GM23338 (cell line): ENCODE data around the gene MACROD1.

Experiments
- ETS1 ChIP-seq: IDR thresholded peaks from 2 replicates; pipeline ENCODE4 v1.6.1; 2016; ENCODE audit warnings: antibody characterized with exemption
- NANOG ChIP-seq: IDR thresholded peaks from 2 replicates; pipeline ENCODE4 v1.6.1; 2016; ENCODE audit warnings: antibody characterized with exemption, borderline replicate concordance
- POLR2AphosphoS5 ChIP-seq: IDR thresholded peaks from 2 replicates; pipeline ENCODE4 v1.6.1; 2016; ENCODE audit warnings: antibody characterized with exemption, low read depth
- STAT1 ChIP-seq: IDR thresholded peaks from one replicate; pipeline ENCODE4 v1.6.1; 2016; ENCODE audit warnings: antibody characterized with exemption; ENCODE audit not compliant: unreplicated experiment
- ZNF114 ChIP-seq: fragments of 250-450 bp; sonication (Bioruptor Pico); IDR thresholded peaks from 2 replicates; pipeline ENCODE4 v1.5.0; 2020; ENCODE audit warnings: mild to moderate bottlenecking, moderate library complexity
- TF ChIP-seq, protein P1 (sequence below), 2 experiments: fragments of 200-600 bp in 1 of 2; sonication (generic) in 1 of 2; conservative IDR thresholded peaks; 2 replicates each; pipeline versions ENCODE4 v1.5.1 to v1.6.1; 2016 to 2017; ENCODE audit warnings: antibody characterized with exemption in 2 of 2, low read depth in 2 of 2, mild to moderate bottlenecking in 2 of 2, moderate library complexity in 1 of 2
- TF ChIP-seq, protein P2 (sequence below): IDR thresholded peaks from one replicate; pipeline ENCODE4 v1.6.1; 2018; ENCODE audit warnings: antibody characterized with exemption; ENCODE audit not compliant: unreplicated experiment

DNA sequence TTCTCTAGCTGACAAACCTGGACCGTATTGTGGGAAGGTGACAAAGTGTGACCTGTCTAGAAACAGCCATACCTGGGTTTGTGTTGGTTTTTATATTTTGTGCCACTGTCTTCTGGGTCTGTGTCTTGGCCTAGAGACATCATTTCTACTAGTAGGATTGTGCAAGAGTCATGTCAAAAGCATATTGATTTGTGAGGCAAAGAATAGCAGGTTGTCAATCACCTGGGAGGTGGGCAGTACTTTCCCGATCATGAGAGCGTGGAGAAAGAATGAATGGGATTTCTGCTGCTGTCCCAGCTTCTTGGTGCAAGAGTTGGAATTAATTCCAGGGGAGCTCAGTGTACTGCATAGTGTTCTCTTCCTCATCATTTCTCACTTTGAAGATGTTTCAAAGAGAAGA, 35.6 kb upstream of the MACROD1 start:
- TF ChIP-seq, protein P1, sequence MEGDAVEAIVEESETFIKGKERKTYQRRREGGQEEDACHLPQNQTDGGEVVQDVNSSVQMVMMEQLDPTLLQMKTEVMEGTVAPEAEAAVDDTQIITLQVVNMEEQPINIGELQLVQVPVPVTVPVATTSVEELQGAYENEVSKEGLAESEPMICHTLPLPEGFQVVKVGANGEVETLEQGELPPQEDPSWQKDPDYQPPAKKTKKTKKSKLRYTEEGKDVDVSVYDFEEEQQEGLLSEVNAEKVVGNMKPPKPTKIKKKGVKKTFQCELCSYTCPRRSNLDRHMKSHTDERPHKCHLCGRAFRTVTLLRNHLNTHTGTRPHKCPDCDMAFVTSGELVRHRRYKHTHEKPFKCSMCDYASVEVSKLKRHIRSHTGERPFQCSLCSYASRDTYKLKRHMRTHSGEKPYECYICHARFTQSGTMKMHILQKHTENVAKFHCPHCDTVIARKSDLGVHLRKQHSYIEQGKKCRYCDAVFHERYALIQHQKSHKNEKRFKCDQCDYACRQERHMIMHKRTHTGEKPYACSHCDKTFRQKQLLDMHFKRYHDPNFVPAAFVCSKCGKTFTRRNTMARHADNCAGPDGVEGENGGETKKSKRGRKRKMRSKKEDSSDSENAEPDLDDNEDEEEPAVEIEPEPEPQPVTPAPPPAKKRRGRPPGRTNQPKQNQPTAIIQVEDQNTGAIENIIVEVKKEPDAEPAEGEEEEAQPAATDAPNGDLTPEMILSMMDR (conservative IDR thresholded peaks at IDR 0.05; ENCODE audit: low read depth in 2 of 2): no peak
- no peak for TF ChIP-seq POLR2AphosphoS5
- no peak for TF ChIP-seq ETS1
- no peak for TF ChIP-seq STAT1
- no peak for TF ChIP-seq ZNF114 (CRISPR knock-in tag)
- TF ChIP-seq NANOG: no peak
- TF ChIP-seq, protein P2, sequence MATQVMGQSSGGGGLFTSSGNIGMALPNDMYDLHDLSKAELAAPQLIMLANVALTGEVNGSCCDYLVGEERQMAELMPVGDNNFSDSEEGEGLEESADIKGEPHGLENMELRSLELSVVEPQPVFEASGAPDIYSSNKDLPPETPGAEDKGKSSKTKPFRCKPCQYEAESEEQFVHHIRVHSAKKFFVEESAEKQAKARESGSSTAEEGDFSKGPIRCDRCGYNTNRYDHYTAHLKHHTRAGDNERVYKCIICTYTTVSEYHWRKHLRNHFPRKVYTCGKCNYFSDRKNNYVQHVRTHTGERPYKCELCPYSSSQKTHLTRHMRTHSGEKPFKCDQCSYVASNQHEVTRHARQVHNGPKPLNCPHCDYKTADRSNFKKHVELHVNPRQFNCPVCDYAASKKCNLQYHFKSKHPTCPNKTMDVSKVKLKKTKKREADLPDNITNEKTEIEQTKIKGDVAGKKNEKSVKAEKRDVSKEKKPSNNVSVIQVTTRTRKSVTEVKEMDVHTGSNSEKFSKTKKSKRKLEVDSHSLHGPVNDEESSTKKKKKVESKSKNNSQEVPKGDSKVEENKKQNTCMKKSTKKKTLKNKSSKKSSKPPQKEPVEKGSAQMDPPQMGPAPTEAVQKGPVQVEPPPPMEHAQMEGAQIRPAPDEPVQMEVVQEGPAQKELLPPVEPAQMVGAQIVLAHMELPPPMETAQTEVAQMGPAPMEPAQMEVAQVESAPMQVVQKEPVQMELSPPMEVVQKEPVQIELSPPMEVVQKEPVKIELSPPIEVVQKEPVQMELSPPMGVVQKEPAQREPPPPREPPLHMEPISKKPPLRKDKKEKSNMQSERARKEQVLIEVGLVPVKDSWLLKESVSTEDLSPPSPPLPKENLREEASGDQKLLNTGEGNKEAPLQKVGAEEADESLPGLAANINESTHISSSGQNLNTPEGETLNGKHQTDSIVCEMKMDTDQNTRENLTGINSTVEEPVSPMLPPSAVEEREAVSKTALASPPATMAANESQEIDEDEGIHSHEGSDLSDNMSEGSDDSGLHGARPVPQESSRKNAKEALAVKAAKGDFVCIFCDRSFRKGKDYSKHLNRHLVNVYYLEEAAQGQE: no peak
